ENCODE measurements around the gene FAM210A. TPM values are rescaled to one million over a fixed set of nuclear protein-coding genes. Genes with fewer than 3 reads are reported as not detected.

Gene FAM210A
- total RNA-seq, result 30.9 and 40.6 TPM in 2 replicates

GRCh38 chr18:13726232-13726971 lies at the start of gene FAM210A, which contains the start of gene RNMT:
Gene FAM210A, minus strand, starts transcription at chr18:13726558. Its CDS starts 44,481 bp downstream, at chr18:13682077.
Gene RNMT, plus strand, starts transcription at chr18:13726673. Its CDS starts 4,845 bp downstream, at chr18:13731518.

Other genes with a start within 250 kb of the FAM210A start
- 20.3 and 36.9 TPM in 2 replicates for gene RNMT, start 115 bp upstream of the FAM210A start, total RNA-seq
- gene MC5R, start 97.6 kb upstream of the FAM210A start, total RNA-seq, result under 0.01 TPM in 1 of 2 replicates, not detected in the other
- not detected in 2 replicates for gene MC2R, start 189.0 kb upstream of the FAM210A start, total RNA-seq